Esophagus (tissue), 2 donors: Measurements from ENCODE around the gene ARAP3. TPM values are rescaled to one million over a fixed set of nuclear protein-coding genes. Genes with fewer than 3 reads are reported as not detected.

Source experiments
- H3K27ac ChIP-seq, 2 donors: one replicate each; pipeline ENCODE4 v1.5.1; 2013; ENCODE audit warnings: low read depth in 2 of 2, mild to moderate bottlenecking in 2 of 2, inconsistent platforms in 1 of 2, low read length in 1 of 2, moderate library complexity in 1 of 2
- H3K27me3 ChIP-seq, 2 donors: one replicate each; pipeline ENCODE4 v1.6.1; 2013; ENCODE audit warnings: low read length in 2 of 2, control low read depth in 1 of 2, mild to moderate bottlenecking in 1 of 2; ENCODE audit not compliant: insufficient read depth in 2 of 2, control insufficient read depth in 1 of 2
- H3K36me3 ChIP-seq, 2 donors: one replicate each; pipeline ENCODE4 v1.6.1; 2013; ENCODE audit warnings: low read length in 1 of 2; ENCODE audit not compliant: control insufficient read depth in 2 of 2, insufficient read depth in 2 of 2
- H3K4me1 ChIP-seq, 2 donors: one replicate each; pipeline ENCODE4 v1.6.1; 2013; ENCODE audit warnings: low read length in 1 of 2; ENCODE audit not compliant: control insufficient read depth in 2 of 2, insufficient read depth in 2 of 2
- H3K4me3 ChIP-seq, 2 donors: one replicate each; pipeline ENCODE4 v1.5.1; 2013; ENCODE audit warnings: low read length in 2 of 2, mild to moderate bottlenecking in 2 of 2, low read depth in 1 of 2, moderate library complexity in 1 of 2
- H3K9me3 ChIP-seq, 2 donors: one replicate each; pipeline ENCODE4 v1.6.1; 2013; ENCODE audit warnings: mild to moderate bottlenecking in 2 of 2, low read depth in 1 of 2, low read length in 1 of 2, moderate library complexity in 1 of 2; ENCODE audit not compliant: control insufficient read depth in 2 of 2, insufficient read depth in 1 of 2
- WGBS, 2 donors: extraction: QIAGEN DNeasy Blood & Tissue Kit; methylation state at CpG; one replicate each; pipeline ENCODE4 v1.1.7; 2013; 5-methylcytosine and 5-hydroxymethylcytosine counted together
- polyA plus RNA-seq, 2 donors: library from polyadenylated mRNA; stranded (reverse); fragments of 200-250 nt; gene quantifications; one replicate each; pipeline ENCODE4 v1.2.3, GENCODE V29; 2013
- donor health status: healthy with polysubstance abuse.
- donor health status: Bipolar disorder and iron deficiency.

ARAP3 gene
- polyA plus RNA-seq, 2 donors: 2.9 to 4.0 TPM

DNA sequence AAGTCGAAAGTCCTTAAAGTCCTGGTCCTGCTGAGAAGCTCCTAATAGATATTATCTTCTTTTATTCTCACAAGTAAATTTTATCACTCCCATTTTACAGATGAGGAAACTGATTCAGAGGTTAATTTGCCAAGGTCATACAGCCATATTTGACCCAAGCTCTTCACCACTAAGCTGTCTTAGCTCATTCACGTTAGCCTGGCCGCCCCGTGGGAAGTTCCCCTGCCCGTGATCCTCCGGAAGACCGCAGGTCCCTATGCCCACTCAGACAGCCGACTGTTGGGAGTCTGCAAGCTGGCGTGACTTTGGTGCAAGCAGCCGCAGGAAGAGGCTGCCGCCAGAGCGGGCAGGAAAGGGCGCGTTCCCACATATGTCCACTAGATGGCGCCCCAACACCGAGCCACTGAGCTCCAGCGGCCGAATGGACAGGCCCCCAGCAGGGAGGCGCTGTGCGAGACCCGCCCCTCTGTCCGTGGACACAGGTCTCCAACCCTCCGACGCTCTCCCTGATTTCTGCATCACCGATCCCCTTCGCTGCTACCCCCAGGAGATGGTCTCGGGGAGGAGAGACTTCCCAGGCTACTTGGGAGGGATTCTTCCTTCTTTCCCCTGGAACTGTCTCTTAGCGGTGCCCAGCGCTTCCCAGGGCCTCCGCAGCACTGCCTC is 10.0 kb upstream of the ARAP3 start:
- Histone ChIP-seq H3K27me3 (no peaks in the 10 kb centered on the region), H3K9me3 (no peaks in the 10 kb centered on the region), H3K4me1 (no peaks in the 10 kb centered on the region), H3K27ac (no peak overlapping the region), H3K36me3 (no peaks in the 10 kb centered on the region), H3K4me3 (peak overlapping the region in 1 of 2 donors; percentile 28)
- 2 to 3% methylated on average over 30 of the region's 30 CpGs for WGBS, 2 donors

GRCh38 chr5:141691286-141691866 is 9.3 kb upstream of the ARAP3 start:
- H3K36me3 ChIP-seq: no peaks in the 10 kb centered on the region
- no peaks in the 10 kb centered on the region for H3K27me3 ChIP-seq
- H3K9me3 ChIP-seq: no peaks in the 10 kb centered on the region
- no peak overlapping the region for H3K4me3 ChIP-seq
- WGBS, 2 donors: 71 to 76% methylated on average over 9 of the region's 9 CpGs
- no peaks in the 10 kb centered on the region for H3K4me1 ChIP-seq
- no peak overlapping the region for H3K27ac ChIP-seq

GRCh38 chr5:141686648-141687416 is 4.8 kb upstream of the ARAP3 start:
- Histone ChIP-seq H3K4me3 (no peak overlapping the region), H3K36me3 (no peaks in the 10 kb centered on the region), H3K4me1 (peaks cover 3 to 4% of the 10 kb centered on the region in 2 donors), H3K27me3 (no peaks in the 10 kb centered on the region), H3K9me3 (no peaks in the 10 kb centered on the region), H3K27ac (no peak overlapping the region)
- 80 to 81% methylated on average over 2 to 3 of the region's 3 CpGs for WGBS, 2 donors

DNA sequence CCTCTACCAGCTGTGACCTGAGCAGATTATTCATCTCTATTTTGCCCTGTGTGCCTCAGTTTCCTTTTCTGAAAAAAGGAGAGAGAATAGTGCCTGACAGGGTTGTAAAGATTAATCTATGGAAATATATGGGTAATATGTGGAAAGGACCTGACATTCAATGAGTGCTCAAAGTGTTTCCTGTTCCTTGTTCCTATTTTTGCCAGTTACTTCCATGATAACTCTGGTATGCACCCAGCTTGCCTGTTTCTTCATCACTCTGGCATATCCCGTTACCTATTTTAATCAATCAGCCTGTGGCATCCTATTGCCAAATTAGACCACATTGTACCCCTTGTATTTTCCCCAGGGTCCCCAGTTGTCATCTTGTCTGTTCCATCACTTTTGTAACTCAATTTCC is 3.6 kb upstream of the ARAP3 start:
- H3K27me3 ChIP-seq: no peaks in the 10 kb centered on the region
- no peaks in the 10 kb centered on the region for H3K9me3 ChIP-seq
- peaks cover 4 to 11% of the 10 kb centered on the region in 2 donors for H3K4me1 ChIP-seq
- H3K36me3 ChIP-seq: no peaks in the 10 kb centered on the region
- H3K4me3 ChIP-seq: no peak overlapping the region
- WGBS, 2 donors: 73 to 90% methylated on average over 1 of the region's 1 CpG
- no peak overlapping the region for H3K27ac ChIP-seq

- H3K27ac ChIP-seq: no peak overlapping the region
- no peaks in the 10 kb centered on the region for H3K9me3 ChIP-seq
- H3K36me3 ChIP-seq: no peaks in the 10 kb centered on the region
- no peaks in the 10 kb centered on the region for H3K27me3 ChIP-seq
- peaks cover 4 to 11% of the 10 kb centered on the region in 2 donors for H3K4me1 ChIP-seq
- no peak overlapping the region for H3K4me3 ChIP-seq
Observed at GRCh38 chr5:141683596-141684141, 1.6 kb upstream of the ARAP3 start.

DNA sequence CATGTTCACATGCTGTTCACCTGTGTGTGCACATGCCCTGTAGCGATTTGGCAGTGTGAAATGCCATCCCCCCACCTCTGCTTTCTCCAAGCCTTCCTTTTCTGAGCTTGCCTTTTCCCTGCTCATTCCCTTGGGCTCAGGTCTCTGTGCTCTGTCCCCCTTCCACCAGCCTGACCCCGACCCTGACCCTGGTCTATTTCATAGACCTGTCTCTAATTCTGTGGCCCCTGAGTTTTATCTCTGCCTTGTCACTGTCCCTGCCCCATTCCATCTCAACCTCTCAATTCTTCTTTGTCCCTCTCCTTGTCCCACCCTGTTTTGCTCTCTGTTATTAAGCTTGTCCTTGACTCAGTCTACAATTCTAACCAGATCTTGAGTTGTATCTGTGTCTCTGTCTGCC is 735 bp downstream of the ARAP3 start:
- H3K9me3 ChIP-seq: no peaks in the 10 kb centered on the region
- no peaks in the 10 kb centered on the region for H3K27me3 ChIP-seq
- H3K36me3 ChIP-seq: no peaks in the 10 kb centered on the region
- WGBS, 2 donors: 64 to 72% methylated on average over 2 of the region's 2 CpGs
- H3K27ac ChIP-seq: peak overlapping the region; percentile 43 to 61
- H3K4me3 ChIP-seq: peak overlapping the region in 1 of 2 donors; percentile 17
- peaks cover 4 to 11% of the 10 kb centered on the region in 2 donors for H3K4me1 ChIP-seq

GRCh38 chr5:141680751-141681201 is 1.3 kb downstream of the ARAP3 start:
- H3K4me1 ChIP-seq: peaks cover 4 to 11% of the 10 kb centered on the region in 2 donors
- WGBS, 2 donors: 57 to 75% methylated on average over 5 to 6 of the region's 6 CpGs
- no peaks in the 10 kb centered on the region for H3K36me3 ChIP-seq
- H3K27ac ChIP-seq: peak overlapping the region; percentile 8 to 43
- H3K9me3 ChIP-seq: no peaks in the 10 kb centered on the region
- no peaks in the 10 kb centered on the region for H3K27me3 ChIP-seq
- H3K4me3 ChIP-seq: no peak overlapping the region

GRCh38 chr5:141680178-141680577 is 1.9 kb downstream of the ARAP3 start:
- no peak overlapping the region for H3K27ac ChIP-seq

DNA sequence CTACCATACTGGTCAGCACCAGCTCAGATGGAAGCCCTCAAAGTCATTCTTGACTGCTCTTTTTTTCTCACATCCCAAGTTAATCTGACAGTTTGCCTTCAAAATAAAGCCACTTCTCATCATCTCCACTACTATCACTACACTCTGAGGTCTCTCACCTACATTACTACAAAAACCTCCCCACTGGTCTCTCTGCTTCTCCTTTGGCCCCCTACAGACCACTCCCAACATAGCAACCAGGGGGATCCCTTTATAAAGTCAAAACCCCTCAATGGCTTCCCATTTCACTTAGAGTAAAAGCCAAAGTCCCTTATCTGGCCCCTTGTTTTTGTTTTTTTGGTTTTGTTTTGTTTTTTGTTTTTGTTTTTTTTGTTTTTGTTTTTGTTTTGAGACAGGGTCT is 4.6 kb downstream of the ARAP3 start:
- no peaks in the 10 kb centered on the region for H3K27me3 ChIP-seq
- H3K36me3 ChIP-seq: no peaks in the 10 kb centered on the region
- H3K27ac ChIP-seq: no peak overlapping the region
- H3K4me1 ChIP-seq: peaks cover 4 to 10% of the 10 kb centered on the region in 2 donors
- no peaks in the 10 kb centered on the region for H3K9me3 ChIP-seq
- H3K4me3 ChIP-seq: no peak overlapping the region

More at GRCh38 chr5:141680178-141680577, 1.9 kb downstream of the ARAP3 start:
- H3K4me3 ChIP-seq: no peak overlapping the region
- no peaks in the 10 kb centered on the region for H3K27me3 ChIP-seq
- peaks cover 4 to 11% of the 10 kb centered on the region in 2 donors for H3K4me1 ChIP-seq
- no peaks in the 10 kb centered on the region for H3K36me3 ChIP-seq
- 86 to 90% methylated on average over 16 of the region's 16 CpGs for WGBS, 2 donors
- H3K9me3 ChIP-seq: no peaks in the 10 kb centered on the region
